NCI-H460 (cell line): ENCODE data around the gene TELO2. TPM values are rescaled to one million over a fixed set of nuclear protein-coding genes. Genes with fewer than 3 reads are reported as not detected.

Experiments
- DNase-seq: peaks from one replicate; pipeline ENCODE4 v3.0.0-alpha.2; 2016; ENCODE audit warnings: low read depth; ENCODE audit errors: extremely low read depth
- total RNA-seq: library from RNA; depleted of rRNA; stranded (reverse); fragments of >200 nt; shearing (Covaris generic); gene quantifications from 2 replicates; pipeline ENCODE4 v1.2.3, GENCODE V29; 2014; rRNA removed

The TELO2 gene
- total RNA-seq, 1 experiment from 2014 or later = 7.8 TPM

GRCh38 chr16:1550069-1550468 lies 56.9 kb downstream of the TELO2 start:
- no peak for DNase-seq

- no peak for DNase-seq
These were observed 57.5 kb downstream of the TELO2 start for GRCh38 chr16:1550696-1551095.

- DNase-seq = no peak
These were observed 58.0 kb downstream of the TELO2 start for GRCh38 chr16:1551166-1551565.

- no peak for DNase-seq
These were observed 59.0 kb downstream of the TELO2 start for GRCh38 chr16:1552129-1552528.

- DNase-seq = no peak
These were observed 61.0 kb downstream of the TELO2 start for GRCh38 chr16:1553946-1554825.

GRCh38 chr16:1554826-1555445 lies 61.8 kb downstream of the TELO2 start:
- DNase-seq = no peak

- DNase-seq = no peak
These were observed 63.1 kb downstream of the TELO2 start for GRCh38 chr16:1556254-1556653.

- DNase-seq = no peak
These were observed 63.9 kb downstream of the TELO2 start for GRCh38 chr16:1557074-1557473.

GRCh38 chr16:1557576-1557975 lies 64.4 kb downstream of the TELO2 start:
- DNase-seq = no peak

GRCh38 chr16:1559446-1559975 lies 66.4 kb downstream of the TELO2 start:
- DNase-seq = no peak

Other genes with a start within 250 kb of the TELO2 start
- gene TPSD1, start 237.3 kb upstream of the TELO2 start, total RNA-seq = not detected in 2 replicates
- gene UBE2I, start 183.7 kb upstream of the TELO2 start, total RNA-seq = 90.5 and 120 TPM in 2 replicates
- gene BAIAP3, start 159.7 kb upstream of the TELO2 start, total RNA-seq = 0.29 and 0.89 TPM in 2 replicates
- gene TSR3, start 141.5 kb upstream of the TELO2 start, total RNA-seq = 45.4 and 50.2 TPM in 2 replicates
- gene GNPTG, start 141.4 kb upstream of the TELO2 start, total RNA-seq = 32.2 and 33.0 TPM in 2 replicates
- gene UNKL, start 78.7 kb upstream of the TELO2 start, total RNA-seq = 29.2 and 31.0 TPM in 2 replicates
- gene UQCC4, start 72.6 kb upstream of the TELO2 start, total RNA-seq = 29.7 and 31.1 TPM in 2 replicates
- gene PERCC1, start 62.3 kb upstream of the TELO2 start, total RNA-seq = not detected in 2 replicates
- 0.42 and 0.61 TPM in 2 replicates for gene CCDC154, start 48.8 kb upstream of the TELO2 start, total RNA-seq
- 62.0 and 67.0 TPM in 2 replicates for gene CLCN7, start 18.3 kb upstream of the TELO2 start, total RNA-seq
- 0.15 TPM in 1 of 2 replicates, not detected in the other for gene PTX4, start 4.4 kb upstream of the TELO2 start, total RNA-seq
- not detected in 2 replicates for gene TMEM204, start 40.3 kb downstream of the TELO2 start, total RNA-seq
- gene IFT140, start 118.7 kb downstream of the TELO2 start, total RNA-seq = 8.5 and 14.4 TPM in 2 replicates
- 8.3 and 9.1 TPM in 2 replicates for gene CRAMP1, start 119.0 kb downstream of the TELO2 start, total RNA-seq
- gene JPT2, start 184.9 kb downstream of the TELO2 start, total RNA-seq = 41.6 and 44.8 TPM in 2 replicates
- gene MAPK8IP3, start 212.8 kb downstream of the TELO2 start, total RNA-seq = 18.1 and 23.0 TPM in 2 replicates